Measurements from ENCODE around the gene ZBTB46.

Gene ZBTB46

DNA sequence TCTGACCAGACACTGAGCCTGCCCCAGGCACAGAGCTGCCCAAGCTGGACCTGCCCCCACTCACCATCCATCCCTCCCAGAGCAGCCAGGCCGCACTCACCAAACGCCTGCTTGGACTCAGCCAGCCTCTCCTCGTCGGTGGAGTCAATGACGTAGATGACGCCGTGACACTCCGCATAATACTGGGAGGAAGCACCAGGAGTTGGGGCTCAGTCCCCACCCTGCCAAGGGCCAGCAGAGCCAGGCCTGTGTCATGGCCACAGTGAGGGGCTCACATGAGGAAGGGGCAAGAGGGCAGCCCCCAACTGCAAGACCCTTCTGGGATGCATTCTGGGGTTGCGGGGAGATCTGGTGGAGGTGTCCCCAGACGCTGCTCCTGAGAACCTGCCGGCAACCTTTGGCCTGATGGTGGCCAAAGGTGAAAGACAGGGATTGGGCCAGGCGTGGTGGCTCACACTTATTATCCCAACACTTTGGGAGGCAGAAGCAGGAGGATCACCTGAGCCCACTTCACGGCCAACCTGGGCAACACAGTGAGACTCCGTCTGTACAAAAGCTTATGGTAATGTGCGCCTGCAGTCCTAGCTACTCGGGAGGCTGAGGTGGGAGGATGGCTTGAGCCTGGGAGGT lies 128.9 kb downstream of the ZBTB46 start:
- DNase-seq, result no peak

DNA sequence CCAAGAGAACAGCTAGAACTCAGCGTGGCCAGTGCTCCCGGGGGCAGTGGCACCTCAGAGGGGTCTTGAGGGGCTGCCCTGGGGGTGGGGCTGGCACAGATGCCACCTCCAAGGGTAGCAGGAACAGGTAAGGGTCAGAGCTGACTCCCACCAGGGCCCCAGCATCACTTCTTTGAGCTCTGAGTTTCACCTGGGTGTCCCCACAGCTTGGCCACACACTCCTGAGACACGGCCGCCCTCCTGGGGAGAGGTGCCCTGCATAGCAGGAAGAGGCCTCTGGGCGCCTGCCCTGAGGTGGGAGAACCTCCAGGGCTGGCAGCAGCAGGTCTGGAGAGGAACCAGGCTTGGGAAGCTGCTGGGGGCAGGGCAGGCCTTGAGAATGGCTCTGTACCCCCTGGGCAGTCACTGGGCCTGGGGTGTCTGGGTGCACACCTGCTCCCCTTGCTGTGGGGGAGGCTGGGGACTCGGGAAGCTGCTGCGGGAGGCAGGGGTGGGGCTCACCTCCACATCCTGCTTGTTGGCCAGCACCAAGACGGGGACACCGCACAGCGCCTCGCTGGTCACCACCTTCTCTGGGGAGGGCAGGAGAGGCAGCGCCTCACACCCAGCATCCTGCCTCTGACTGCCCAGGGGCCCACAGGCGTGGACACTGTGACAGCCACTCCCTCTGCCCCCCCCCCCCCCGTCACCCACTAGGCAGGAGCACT lies 129.6 kb downstream of the ZBTB46 start:
- no peak for DNase-seq

DNA sequence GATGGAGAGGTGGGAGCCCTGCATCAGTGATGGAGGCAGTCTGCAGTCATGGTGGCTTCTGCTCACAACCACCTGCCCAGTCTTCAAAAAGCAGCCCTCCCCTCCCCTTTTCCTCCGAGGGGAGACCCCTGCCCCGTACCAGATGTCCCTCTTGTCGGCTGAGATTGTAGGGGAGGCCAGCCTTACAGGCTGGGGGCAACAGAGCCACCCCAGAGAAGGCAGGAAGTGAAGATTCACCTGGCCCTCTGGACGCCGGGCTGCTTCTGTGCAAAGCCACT lies 130.1 kb downstream of the ZBTB46 start:
- no peak for DNase-seq

- no peak for DNase-seq
These were observed 130.6 kb downstream of the ZBTB46 start for GRCh38 chr20:63700199-63701050.

DNA sequence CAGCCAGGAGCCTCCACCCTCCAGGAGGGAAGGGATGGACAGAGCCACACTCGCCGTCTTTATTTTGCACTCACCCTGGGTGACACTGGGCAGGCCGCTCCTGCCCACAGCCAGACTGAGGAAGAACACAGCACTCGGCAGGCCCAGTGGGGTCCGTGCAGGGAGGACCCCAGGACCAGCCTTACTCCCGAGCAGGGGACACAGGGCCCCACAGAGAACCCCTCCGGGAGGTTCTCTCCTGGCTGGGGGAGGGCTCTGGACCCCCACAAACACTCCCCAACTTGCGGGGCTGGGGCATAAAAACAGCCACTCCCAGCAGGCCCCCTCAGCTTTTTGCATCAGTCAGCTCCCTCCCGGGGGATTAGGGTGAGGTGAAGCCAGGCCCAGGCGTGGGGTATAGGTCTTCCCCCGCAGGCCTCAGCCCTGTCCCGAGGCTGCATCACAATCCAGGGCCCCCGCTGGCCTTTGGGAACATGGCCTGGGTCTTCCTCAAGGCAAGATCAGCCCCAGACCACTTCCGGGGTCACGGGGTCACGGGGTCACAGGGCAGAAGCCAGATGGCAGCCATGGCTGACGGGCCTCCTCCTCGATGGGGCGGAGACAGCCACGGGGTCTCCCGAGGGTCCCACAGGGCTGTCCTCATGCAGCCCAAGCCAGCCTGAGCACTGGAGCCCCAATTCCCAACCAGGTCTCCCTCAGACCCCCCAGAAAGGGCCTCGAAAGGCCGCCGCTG lies 131.4 kb downstream of the ZBTB46 start:
- DNase-seq, result no peak

- no peak for DNase-seq
These were observed 132.2 kb downstream of the ZBTB46 start for GRCh38 chr20:63698739-63699465.

DNA sequence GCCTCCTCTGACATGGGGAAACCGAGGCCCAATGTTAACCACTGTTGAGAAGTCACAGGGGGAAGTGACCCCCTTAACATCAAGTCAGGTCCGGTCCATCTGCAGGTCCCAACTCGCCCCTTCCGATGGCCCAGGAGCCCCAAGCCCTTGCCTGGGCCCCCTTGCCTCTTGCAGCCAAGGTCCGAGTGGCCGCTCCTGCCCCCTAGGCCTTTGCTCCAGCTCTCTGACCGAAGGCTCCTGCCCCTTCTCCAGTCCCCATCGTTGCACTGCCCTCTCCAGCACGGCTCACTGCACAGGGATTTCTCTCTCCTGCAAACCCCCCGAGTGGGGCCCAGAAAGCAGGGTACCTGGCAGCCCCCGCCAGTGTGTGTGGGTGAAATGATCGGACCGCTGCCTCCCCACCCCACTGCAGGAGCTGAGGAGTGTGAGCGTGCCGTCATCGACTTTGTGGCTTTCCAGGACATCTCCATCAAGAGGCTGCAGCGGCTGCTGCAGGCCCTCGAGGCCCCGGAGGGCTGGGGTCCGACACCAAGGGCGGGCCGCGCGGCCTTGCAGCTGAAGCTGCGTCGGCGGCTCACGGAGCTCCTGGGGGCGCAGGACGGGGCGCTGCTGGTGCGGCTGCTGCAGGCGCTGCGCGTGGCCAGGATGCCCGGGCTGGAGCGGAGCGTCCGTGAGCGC lies 133.1 kb downstream of the ZBTB46 start:
- no peak for DNase-seq

- no peak for DNase-seq
These were observed 133.7 kb downstream of the ZBTB46 start for GRCh38 chr20:63697357-63697867.

DNA sequence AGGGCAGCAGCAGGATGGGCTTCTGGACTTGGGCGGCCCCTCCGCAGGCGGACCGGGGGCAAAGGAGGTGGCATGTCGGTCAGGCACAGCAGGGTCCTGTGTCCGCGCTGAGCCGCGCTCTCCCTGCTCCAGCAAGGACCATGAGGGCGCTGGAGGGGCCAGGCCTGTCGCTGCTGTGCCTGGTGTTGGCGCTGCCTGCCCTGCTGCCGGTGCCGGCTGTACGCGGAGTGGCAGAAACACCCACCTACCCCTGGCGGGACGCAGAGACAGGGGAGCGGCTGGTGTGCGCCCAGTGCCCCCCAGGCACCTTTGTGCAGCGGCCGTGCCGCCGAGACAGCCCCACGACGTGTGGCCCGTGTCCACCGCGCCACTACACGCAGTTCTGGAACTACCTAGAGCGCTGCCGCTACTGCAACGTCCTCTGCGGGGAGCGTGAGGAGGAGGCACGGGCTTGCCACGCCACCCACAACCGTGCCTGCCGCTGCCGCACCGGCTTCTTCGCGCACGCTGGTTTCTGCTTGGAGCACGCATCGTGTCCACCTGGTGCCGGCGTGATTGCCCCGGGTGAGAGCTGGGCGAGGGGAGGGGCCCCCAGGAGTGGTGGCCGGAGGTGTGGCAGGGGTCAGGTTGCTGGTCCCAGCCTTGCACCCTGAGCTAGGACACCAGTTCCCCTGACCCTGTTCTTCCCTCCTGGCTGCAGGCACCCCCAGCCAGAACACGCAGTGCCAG lies 134.3 kb downstream of the ZBTB46 start, which contains the start of gene TNFRSF6B:
Gene TNFRSF6B (plus strand): TSS at position 25 of the 729 bp plus-strand sequence. CDS start 116 bp downstream, at position 141.
- no peak for DNase-seq

DNA sequence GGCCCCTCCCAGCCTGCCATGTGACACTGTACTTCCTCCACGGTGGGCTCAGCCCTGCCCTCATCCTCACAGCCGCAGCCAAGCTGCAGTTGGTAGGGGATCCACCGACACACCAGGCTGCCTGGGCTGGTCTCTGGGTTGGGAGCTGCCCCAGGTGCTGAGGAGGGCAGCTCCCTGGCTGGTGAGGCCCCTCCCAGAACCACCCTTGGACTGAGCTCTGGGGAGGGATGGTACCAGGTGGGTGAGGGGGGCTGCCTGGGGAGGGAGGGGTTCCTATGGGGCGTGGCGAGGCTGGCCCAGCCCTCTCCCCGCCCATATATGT lies 134.8 kb downstream of the ZBTB46 start:
- DNase-seq, result no peak

GRCh38 chr20:63695424-63696305 lies 135.4 kb downstream of the ZBTB46 start:
- no peak for DNase-seq

DNA sequence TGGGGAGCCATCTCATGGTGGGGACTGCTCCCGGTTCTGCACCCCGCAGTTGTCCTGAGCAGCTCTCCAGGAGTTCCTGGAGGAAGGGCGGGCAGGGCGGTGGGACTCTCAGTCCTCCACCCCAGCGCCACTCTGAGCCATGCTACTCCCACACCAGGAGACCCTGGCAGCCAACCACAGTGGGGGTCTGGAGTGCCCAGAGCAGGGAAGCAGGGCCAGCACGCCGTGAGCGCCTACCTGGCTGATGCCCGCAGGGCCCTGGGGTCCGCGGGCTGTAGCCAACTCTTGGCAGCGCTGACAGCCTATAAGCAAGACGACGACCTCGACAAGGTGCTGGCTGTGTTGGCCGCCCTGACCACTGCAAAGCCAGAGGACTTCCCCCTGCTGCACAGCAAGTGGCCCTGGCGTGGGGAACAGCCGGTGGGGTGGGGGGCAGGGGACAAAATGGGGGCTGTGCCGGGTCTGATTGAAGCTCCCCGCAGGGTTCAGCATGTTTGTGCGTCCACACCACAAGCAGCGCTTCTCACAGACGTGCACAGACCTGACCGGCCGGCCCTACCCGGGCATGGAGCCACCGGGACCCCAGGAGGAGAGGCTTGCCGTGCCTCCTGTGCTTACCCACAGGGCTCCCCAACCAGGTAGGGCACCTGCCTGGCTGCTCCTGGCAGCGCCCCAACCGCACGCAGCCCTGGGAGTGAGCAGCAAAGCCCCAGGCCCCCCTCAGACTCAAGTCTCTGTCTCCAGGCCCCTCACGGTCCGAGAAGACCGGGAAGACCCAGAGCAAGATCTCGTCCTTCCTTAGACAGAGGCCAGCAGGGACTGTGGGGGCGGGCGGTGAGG lies 136.3 kb downstream of the ZBTB46 start:
- no peak for DNase-seq

DNA sequence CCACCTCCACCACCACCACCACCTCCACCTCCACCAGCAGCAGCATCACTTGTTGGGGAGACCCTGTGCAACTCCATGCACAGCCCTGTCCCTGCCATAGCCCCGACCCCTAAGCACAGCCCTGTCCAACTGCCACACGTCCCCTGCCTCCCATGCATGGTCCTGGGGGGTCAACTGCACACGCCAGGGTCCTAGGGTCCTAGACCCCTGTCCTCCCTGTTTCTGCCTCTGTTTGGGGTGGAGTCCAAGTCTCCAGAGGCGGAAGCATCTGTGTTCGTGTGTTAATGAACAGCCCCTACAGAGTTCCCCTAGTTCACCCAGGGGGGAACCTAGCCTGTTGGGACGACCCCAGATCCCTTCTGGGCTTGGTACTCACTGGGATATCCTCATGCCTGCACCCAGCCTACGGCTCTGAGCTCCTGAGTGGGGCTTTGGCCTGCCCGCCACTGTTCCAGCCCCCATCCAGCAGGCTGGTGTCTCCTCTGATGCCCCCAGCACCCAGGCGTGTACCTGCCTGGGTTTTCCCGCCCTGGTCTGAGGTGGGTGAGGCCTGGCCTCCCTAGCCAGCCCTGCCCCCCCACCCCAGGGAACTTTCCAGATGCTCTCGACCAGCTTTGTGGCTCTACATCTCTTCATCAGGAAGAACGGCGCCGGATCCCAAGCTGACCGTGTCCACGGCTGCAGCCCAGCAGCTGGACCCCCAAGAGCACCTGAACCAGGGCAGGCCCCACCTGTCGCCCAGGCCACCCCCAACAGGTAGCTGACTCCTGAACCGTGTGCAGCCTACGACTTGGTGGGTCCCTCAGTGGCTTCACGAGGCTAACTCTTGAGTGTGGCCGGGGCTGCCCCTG lies 137.1 kb downstream of the ZBTB46 start:
- no peak for DNase-seq

All from activated CD4-positive, alpha-beta T cell treated with anti-CD3 and anti-CD28 coated beads for 1 hour (primary cell).